ENCODE results near the gene GAL3ST3. TPM values are rescaled to one million over a fixed set of nuclear protein-coding genes. Genes with fewer than 3 reads are reported as not detected.

Gene GAL3ST3
- total RNA-seq, 2 experiments from 2014 or later: 0.17 TPM; not detected in 1

DNA sequence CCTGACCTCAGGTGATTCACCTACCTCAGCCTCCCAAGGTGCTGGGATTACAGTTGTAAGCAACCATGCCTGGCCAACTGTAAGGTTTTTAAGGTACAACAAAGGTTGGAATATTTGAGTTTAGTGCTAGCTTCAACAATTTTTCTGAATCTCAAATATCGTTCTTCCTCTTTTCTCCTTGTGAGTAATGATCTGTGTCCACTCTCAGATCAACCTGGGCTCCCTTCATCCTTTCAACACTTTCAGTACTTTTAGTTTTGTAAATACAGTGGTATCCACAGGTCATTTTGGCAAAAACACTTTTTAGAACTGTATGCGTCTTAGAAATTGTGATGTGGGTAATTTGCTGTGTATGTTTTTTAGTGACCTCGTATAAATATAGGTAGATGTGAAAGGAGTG is 29.0 kb upstream of the GAL3ST3 start:
- DNase-seq: no peak
- Mint-ChIP-seq H3K4me1 (ENCODE audit: low read depth) (peaks cover 86% of the 10 kb centered on the region), H3K27ac (peak overlapping the region; percentile 98), H3K4me3 (no peak overlapping the region), H3K9me3 (no peaks in the 10 kb centered on the region), H3K27me3 (ENCODE audit: low read depth) (no peaks in the 10 kb centered on the region), H3K36me3 (ENCODE audit: low read depth) (peaks cover 29% of the 10 kb centered on the region)
- CTCF ChIA-PET: interaction anchor here (1.5 to 7.1 kb wide), 2 partner anchors 9 to 25 kb away, joined by 3 to 61 read pairs; partner anchors contain the start of gene PACS1
- intact Hi-C loops (cut with micrococcal nuclease): no loop called here

DNA sequence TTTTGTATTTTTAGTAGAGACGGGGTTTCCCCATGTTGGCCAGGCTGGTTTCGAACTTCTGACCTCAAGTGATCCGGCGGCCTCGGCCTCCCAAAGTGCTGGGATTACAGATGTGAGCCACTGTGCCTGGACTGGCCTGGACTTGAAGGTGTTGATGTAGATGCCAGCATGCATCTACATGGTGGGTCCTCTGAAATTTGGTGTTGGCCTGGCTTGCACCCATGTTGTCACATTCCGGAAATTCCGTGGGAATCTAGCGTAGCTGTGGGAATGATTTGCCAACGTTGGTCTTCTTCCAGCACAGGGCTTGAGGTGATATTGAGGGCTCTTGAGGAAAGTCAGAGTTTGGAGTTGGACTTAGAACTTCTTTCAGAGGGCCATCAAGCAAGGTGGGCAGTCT is 27.6 kb upstream of the GAL3ST3 start:
- Mint-ChIP-seq H3K36me3 (ENCODE audit: low read depth) (peaks cover 33% of the 10 kb centered on the region), H3K4me3 (no peak overlapping the region), H3K27me3 (ENCODE audit: low read depth) (no peaks in the 10 kb centered on the region), H3K27ac (peak overlapping the region; percentile 26), H3K9me3 (no peaks in the 10 kb centered on the region), H3K4me1 (ENCODE audit: low read depth) (peaks cover 82% of the 10 kb centered on the region)
- DNase-seq: no peak
- intact Hi-C loops (cut with micrococcal nuclease): no loop called here
- CTCF ChIA-PET: interaction anchor here (1.5 to 7.1 kb wide), 2 partner anchors 8 to 24 kb away, joined by 3 to 61 read pairs; partner anchors contain the start of gene PACS1

DNA sequence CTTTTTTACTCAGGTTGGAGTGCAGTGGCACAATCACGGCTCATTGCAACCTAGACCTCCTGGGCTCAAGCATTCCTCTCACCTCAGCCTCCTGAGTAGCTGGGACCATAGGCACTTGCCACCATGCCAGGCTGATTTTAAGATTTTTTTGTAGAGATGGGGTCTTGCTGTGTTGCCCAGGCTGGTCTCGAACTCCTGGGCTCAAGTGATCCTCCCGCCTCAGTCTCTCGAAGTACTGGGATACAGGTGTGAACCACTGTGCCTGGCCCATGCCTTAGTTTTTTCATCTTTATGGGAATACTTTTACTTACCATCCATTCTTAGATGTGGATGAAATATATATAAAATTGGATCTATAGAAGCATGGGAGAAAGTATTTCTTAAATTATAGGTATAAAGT is 26.3 kb upstream of the GAL3ST3 start:
- H3K36me3 Mint-ChIP-seq (ENCODE audit: low read depth): peaks cover 37% of the 10 kb centered on the region
- no peaks in the 10 kb centered on the region for H3K27me3 Mint-ChIP-seq (ENCODE audit: low read depth)
- no peak overlapping the region for H3K27ac Mint-ChIP-seq
- no peak overlapping the region for H3K4me3 Mint-ChIP-seq
- peaks cover 72% of the 10 kb centered on the region for H3K4me1 Mint-ChIP-seq (ENCODE audit: low read depth)
- CTCF ChIA-PET: interaction anchor here (0.6 to 0.8 kb wide), 3 partner anchors 46 to 171 kb away, joined by 3 to 4 read pairs (median 3); no protein-coding TSS in a partner anchor
- intact Hi-C loops (cut with micrococcal nuclease): no loop called here
- H3K9me3 Mint-ChIP-seq: no peaks in the 10 kb centered on the region
- no peak for DNase-seq

DNA sequence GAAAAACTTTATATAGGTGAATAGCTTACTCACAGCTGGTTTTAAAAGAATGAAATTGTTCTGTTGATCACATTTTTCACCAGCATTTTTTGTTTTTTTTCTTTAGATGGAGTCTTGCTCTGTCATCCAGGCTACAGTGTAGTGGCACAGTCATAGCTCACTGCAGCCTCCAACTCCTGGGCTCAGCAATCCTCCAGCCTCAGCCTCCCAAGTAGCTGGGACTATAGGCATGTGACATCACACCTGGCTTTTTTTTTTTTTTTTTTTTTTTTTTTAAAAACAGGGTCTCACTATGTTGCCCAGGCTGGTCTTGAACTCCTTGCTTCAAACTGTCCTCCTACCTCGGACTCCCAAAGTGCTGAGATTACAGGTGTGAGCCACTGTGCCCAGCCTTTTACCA is 24.7 kb upstream of the GAL3ST3 start:
- Mint-ChIP-seq H3K4me1 (ENCODE audit: low read depth) (peaks cover 65% of the 10 kb centered on the region), H3K4me3 (no peak overlapping the region), H3K27ac (peak overlapping the region; percentile 70), H3K9me3 (no peaks in the 10 kb centered on the region), H3K36me3 (ENCODE audit: low read depth) (peaks cover 42% of the 10 kb centered on the region), H3K27me3 (ENCODE audit: low read depth) (no peaks in the 10 kb centered on the region)
- intact Hi-C loops (cut with micrococcal nuclease): loop anchor here (5.0 kb wide), 1 partner anchor 181 kb away; the partner anchor contains the start of gene CCDC85B
- peak; percentile 45 for DNase-seq
- CTCF ChIA-PET: interaction anchor here (0.9 to 1.4 kb wide), 2 partner anchors 16 to 62 kb away, joined by 3 to 4 read pairs; no protein-coding TSS in a partner anchor

DNA sequence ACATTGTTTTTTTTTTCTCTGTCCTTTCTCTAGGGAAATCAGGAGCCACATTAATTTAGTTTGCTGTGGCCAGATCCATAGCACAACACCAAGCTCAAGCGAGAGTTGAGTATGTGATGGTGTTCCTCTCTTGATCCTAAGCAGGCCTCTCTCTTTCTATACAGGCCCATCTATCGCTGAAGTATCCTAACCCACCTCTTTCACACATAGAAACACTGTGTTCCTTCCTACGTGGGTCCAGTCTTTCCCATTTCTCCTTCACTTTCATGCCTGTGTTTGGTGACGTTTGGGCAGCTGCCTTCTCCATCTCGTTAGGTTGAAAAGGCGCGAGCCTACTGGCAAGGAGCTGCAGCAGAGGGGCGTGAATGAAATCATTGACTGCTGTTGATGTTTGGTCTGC is 23.6 kb upstream of the GAL3ST3 start:
- intact Hi-C loops (cut with micrococcal nuclease): loop anchor here (1.0 to 5.0 kb wide), 2 partner anchors 9 to 180 kb away; partner anchors contain the start of gene CCDC85B
- CTCF ChIA-PET: interaction anchor here (1.2 to 1.4 kb wide), 3 partner anchors 28 to 66 kb away, joined by 3 to 4 read pairs (median 3); no protein-coding TSS in a partner anchor
- Mint-ChIP-seq H3K4me1 (ENCODE audit: low read depth) (peaks cover 63% of the 10 kb centered on the region), H3K9me3 (no peaks in the 10 kb centered on the region), H3K27ac (peak overlapping the region; percentile 95), H3K36me3 (ENCODE audit: low read depth) (peaks cover 43% of the 10 kb centered on the region), H3K4me3 (peak overlapping the region; percentile 89), H3K27me3 (ENCODE audit: low read depth) (no peaks in the 10 kb centered on the region)
- DNase-seq: no peak

DNA sequence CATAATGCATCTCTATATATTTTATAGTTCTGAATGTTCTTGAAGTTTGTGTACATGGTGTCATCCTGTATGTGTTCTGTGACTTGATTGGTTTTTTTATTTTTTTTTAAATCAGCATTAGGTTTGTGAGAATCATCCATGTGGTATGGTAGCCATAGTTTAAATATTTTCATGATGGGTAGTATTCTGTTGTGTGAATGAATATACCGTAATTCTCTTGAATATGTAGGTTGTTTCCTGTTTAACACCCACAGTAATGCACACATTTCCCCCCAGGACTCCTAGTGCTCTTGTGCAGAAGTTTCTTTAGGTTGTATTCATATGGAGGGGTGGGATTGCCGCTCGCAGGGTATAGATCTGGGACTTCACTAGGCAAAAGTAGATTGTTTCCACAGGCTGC is 23.1 kb upstream of the GAL3ST3 start:
- H3K4me1 Mint-ChIP-seq (ENCODE audit: low read depth): peaks cover 62% of the 10 kb centered on the region
- peak overlapping the region; percentile 89 for H3K4me3 Mint-ChIP-seq
- H3K27ac Mint-ChIP-seq: peak overlapping the region; percentile 95
- CTCF ChIA-PET: interaction anchor here (0.9 to 2.1 kb wide), 6 partner anchors 19 to 66 kb away, joined by 3 to 8 read pairs (median 4); no protein-coding TSS in a partner anchor
- no peaks in the 10 kb centered on the region for H3K27me3 Mint-ChIP-seq (ENCODE audit: low read depth)
- peaks cover 39% of the 10 kb centered on the region for H3K36me3 Mint-ChIP-seq (ENCODE audit: low read depth)
- DNase-seq: no peak
- intact Hi-C loops (cut with micrococcal nuclease): loop anchor here (1.0 to 5.0 kb wide), 2 partner anchors 9 to 180 kb away; partner anchors contain the start of gene CCDC85B
- H3K9me3 Mint-ChIP-seq: no peaks in the 10 kb centered on the region

DNA sequence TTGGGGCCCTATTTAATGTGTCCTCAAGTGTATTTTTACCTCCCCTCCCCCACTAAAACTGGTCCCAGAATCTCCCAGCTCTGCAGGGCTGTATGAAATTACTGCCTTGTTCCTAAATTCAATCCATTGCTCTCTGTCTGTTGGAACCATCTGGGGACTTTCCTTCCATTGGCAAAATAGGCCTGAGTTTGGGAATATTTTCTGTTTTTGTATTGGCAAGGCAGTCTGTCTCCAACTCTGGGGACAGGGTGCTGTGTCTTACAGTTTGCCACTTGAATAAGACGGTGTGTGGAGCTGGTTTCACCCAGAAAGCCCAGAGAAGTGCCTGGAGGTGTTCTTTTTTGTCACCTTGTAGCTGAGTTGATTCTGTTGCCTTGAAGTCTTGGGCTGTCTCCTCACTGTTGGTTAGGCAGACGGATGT is 22.4 kb upstream of the GAL3ST3 start:
- peaks cover 44% of the 10 kb centered on the region for H3K36me3 Mint-ChIP-seq (ENCODE audit: low read depth)
- peak overlapping the region; percentile 89 for H3K4me3 Mint-ChIP-seq
- peak overlapping the region; percentile 95 for H3K27ac Mint-ChIP-seq
- DNase-seq: peak; percentile 57
- H3K27me3 Mint-ChIP-seq (ENCODE audit: low read depth): no peaks in the 10 kb centered on the region
- peaks cover 64% of the 10 kb centered on the region for H3K4me1 Mint-ChIP-seq (ENCODE audit: low read depth)
- intact Hi-C loops (cut with micrococcal nuclease): loop anchor here (1.0 to 5.0 kb wide), 3 partner anchors 29 to 179 kb away; partner anchors contain the start of gene CCDC85B
- H3K9me3 Mint-ChIP-seq: no peaks in the 10 kb centered on the region
- CTCF ChIA-PET: interaction anchor here (0.7 to 6.4 kb wide), 10 partner anchors 8 to 67 kb away, joined by 3 to 61 read pairs (median 4); partner anchors contain the start of gene SF3B2

DNA sequence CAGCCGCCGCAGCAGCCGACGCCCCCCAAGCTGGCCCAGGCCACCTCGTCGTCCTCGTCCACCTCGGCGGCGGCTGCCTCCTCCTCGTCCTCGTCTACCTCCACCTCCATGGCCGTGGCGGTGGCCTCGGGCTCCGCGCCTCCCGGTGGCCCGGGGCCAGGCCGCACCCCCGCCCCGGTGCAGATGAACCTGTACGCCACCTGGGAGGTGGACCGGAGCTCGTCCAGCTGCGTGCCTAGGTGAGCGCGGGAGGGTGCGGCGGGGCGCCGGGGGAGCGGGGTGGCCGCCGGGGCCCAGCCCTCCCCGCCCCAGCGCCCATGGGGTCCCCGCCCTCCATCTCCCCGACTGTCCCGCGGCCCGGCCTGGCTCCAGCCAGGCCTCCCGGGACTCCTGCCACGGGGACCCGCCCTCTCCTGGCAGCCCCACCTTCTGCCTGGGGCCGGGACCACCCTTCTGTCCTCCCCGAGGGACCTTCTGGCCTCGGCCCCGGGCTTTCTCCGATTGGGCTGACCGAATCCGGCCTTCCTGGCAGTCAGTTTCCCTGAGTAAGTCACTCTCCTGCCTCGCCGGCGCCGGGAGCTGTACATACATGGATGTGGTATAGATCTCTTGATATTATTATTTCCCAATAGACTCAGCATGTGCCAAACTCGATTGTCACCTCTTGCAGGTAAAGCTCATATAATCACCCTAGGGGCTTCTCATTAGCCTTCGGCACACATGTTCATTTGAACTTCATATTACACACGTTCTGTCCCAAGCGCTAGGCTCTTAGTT is 21.8 kb upstream of the GAL3ST3 start:
- peaks cover 45% of the 10 kb centered on the region for H3K36me3 Mint-ChIP-seq (ENCODE audit: low read depth)
- H3K27me3 Mint-ChIP-seq (ENCODE audit: low read depth): no peaks in the 10 kb centered on the region
- peak; percentile 51 for DNase-seq
- H3K4me1 Mint-ChIP-seq (ENCODE audit: low read depth): peaks cover 63% of the 10 kb centered on the region
- intact Hi-C loops (cut with micrococcal nuclease): loop anchor here (1.0 to 5.0 kb wide), 3 partner anchors 30 to 178 kb away; partner anchors contain the start of gene CCDC85B
- H3K27ac Mint-ChIP-seq: peak overlapping the region; percentile 95
- no peaks in the 10 kb centered on the region for H3K9me3 Mint-ChIP-seq
- CTCF ChIA-PET: interaction anchor here (0.7 to 6.4 kb wide), 8 partner anchors 9 to 65 kb away, joined by 3 to 61 read pairs (median 6); partner anchors contain the start of gene SF3B2
- H3K4me3 Mint-ChIP-seq: peak overlapping the region; percentile 89

DNA sequence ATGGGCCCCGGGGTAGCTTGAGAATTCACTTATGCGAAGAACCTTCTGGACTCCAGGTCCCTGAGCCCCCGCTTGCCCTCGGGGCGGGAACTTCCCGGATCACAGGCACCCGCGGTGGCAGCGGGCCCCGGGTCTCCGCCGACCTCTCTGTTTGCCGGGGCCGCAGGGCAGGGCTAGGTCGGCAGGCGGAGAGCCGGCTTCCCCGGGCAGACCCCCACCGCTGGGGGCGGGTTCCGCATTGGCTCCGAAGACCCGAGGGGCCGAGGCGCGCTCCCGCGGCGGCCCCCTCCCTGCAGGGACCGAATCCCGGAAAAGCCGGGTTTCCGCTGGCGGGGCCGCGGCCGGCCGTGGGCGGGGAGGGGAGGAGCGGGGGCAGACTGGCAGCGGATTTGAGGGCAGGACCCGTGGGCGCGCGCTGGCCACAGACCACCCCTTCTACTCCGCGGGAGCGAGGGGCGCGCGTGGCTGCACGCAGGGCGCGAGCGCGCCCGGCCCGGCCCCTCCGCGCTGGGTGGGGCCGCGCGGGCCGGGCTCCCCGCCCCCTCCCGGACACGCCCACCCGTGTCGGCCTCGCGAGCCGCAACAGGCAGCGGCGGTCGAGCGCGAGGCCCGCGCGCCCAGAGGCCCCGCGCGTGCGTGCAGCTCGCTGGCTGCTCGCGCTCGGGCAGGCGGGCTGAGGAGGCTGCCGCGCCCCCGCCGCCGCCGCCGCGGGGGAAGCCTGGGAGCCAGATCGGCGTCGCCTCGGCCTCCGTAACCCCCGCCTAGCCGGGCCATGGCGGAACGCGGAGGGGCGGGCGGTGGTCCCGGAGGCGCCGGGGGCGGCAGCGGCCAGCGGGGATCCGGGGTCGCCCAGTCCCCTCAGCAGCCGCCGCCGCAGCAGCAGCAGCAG is 21.0 kb upstream of the GAL3ST3 start, which contains the start of gene PACS1:
PACS1 (plus strand) TSS at position 558 of the 889 bp plus-strand sequence; CDS start at position 773, 215 bp downstream.
- CTCF ChIA-PET: interaction anchor here (1.0 to 6.4 kb wide), 17 partner anchors 10 to 242 kb away, joined by 3 to 61 read pairs (median 12); partner anchors contain the start of gene SF3B2
- peaks cover 49% of the 10 kb centered on the region for H3K36me3 Mint-ChIP-seq (ENCODE audit: low read depth)
- peaks cover 62% of the 10 kb centered on the region for H3K4me1 Mint-ChIP-seq (ENCODE audit: low read depth)

DNA sequence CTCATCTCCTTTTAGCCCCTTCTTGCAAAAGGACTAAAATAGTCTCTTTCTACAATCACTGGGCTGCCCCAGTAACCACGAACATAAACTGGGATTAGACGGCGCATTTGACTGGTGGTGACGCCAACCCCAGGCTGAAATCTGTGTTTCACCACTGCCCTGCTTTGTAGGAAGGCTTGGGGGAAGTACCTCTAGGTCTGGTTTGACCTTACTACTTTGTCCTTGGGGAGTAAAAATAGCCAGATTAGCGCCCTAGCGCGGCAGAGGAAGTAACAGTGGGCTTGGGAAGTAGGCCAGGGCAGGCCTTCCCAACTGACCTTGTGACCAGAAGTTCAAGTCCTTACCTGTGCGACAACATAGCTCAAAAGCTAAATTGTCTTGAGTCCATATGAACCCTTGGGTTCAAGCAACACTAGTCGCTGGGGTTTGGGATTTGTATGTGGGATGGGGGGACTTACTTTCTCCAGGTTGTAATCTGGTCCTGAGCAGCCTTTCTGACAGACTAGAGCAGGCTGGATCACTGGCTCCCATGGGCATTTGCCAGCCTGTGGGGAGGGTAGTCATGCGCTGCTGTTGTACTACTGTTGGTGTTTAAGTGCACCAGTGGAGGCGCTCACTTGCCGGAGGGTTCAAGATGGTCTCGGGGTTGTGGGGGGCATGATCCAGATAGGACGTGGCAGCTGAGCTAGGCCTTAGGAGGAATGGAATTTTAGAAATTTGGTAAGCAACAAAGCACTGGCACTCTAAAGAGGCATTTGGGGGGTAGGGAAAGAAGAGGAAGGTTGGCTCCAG is 20.2 kb upstream of the GAL3ST3 start:
- Mint-ChIP-seq H3K36me3 (ENCODE audit: low read depth) (peaks cover 51% of the 10 kb centered on the region), H3K27me3 (ENCODE audit: low read depth) (no peaks in the 10 kb centered on the region), H3K9me3 (no peaks in the 10 kb centered on the region), H3K27ac (peak overlapping the region; percentile 97), H3K4me1 (ENCODE audit: low read depth) (peaks cover 61% of the 10 kb centered on the region), H3K4me3 (peak overlapping the region; percentile 79)
- peak; percentile 71 for DNase-seq
- intact Hi-C loops (cut with micrococcal nuclease): loop anchor here (1.0 to 2.0 kb wide), 3 partner anchors 17 to 65 kb away; partner anchors contain the start of gene SF3B2
- CTCF ChIA-PET: interaction anchor here (0.6 to 6.4 kb wide), 27 partner anchors 10 to 243 kb away, joined by 3 to 61 read pairs (median 6); partner anchors contain the start of gene SF3B2

More for the DNA sequence above, 21.0 kb upstream of the GAL3ST3 start, which contains the start of gene PACS1:
- Mint-ChIP-seq H3K27ac (peak within 1 kb of the TSS; percentile 97), H3K4me3 (peak within 1 kb of the TSS; percentile 89), H3K9me3 (no peaks in the 10 kb centered on the region), H3K27me3 (ENCODE audit: low read depth) (no peaks in the 10 kb centered on the region)
- intact Hi-C loops (cut with micrococcal nuclease): loop anchor here (1.0 to 5.0 kb wide), 3 partner anchors 18 to 178 kb away; partner anchors contain the start of genes CCDC85B and SF3B2
- peak; percentile 81 for DNase-seq
